ENCODE results near the gene SF1. TPM values are rescaled to one million over a fixed set of nuclear protein-coding genes. Genes with fewer than 3 reads are reported as not detected.

SF1 gene
- total RNA-seq, 2 donors from 2014 or later, result 316 to 397 TPM

DNA sequence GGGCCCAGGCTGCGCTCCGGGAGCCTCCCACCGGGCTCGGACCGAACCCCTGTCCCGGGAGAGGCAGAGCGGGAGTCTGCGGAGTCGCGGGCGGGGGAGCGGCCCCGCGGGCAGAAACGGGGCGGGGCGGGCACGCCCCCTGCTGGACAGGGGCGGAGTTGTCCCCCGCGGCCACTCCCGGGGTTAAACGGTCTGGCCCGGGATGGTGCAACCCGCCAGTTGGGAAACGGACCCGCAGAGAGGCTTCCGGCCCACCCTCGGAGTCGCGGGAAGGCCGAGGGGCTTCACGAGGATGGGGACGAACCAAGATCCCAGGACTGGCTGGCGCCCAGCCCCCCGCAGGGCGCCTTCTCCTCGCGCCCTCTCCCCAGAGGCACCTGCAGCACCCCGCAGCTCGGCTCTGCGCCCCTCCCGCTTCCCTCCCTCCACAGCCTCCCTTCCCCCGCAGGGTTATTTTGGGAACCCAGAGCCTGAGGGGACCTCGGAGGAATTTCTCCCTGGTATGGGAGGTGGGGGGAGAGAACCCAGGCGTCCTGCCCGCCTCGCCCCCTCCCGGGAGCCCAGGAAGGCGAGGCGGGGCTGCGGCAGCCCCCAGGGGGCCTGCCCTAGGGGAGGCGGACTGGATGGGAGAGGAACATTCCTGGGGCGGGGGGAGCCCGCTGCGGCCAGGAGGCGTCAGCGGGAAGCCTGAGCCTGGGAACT, 35.3 kb downstream of the SF1 start:
- peaks cover under 1% of the 10 kb centered on the region for H3K36me3 Mint-ChIP-seq (ENCODE audit: low read depth)
- peaks cover 14% of the 10 kb centered on the region for H3K4me1 Mint-ChIP-seq
- H3K9me3 Mint-ChIP-seq, result no peaks in the 10 kb centered on the region
- peak overlapping the region; percentile 94 for H3K4me3 Mint-ChIP-seq
- no peak overlapping the region for H3K27ac Mint-ChIP-seq
- no peaks in the 10 kb centered on the region for H3K27me3 Mint-ChIP-seq
- peak; percentile 67 for ATAC-seq (replicated peaks)

DNA sequence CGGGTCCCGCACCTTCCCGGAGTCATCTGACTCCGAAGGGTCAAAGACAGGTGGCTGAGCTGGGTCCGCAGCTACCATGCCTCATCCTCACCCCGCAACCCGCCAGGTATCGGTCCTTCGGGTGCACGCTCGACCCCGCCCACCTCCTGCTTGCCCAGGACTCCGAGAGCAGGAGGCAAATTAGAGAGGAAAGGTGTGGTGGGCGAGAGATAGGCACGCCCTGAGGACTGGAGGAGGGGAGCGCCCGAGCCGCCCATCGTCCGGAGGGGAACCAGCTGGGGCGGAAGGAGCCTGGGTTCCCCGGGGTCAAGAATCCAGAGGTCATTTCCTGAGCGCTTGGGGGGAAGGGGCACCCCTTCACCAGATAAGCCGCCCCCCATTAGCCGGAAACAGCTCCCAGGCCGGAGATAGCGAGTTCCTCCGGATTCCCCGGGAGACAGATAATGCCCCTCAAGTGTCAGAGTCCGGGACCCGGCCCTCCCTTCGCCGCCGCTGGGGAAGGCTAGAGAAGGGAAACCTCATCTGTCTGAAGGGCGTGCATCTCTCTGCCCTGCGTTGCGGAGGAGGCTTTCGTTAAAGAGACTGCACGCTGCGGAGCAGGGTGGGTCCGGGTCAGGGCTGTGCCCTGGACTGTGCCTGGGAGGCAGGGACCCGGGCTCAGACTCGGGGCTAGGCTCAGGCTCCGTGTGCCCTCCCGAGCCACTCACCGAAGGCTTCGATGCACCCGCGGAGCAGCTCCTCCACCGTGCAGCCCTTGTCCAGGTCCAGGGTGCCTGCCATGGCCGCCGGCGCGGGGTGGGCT, 36.1 kb downstream of the SF1 start:
- peaks cover 8% of the 10 kb centered on the region for H3K36me3 Mint-ChIP-seq (ENCODE audit: low read depth)
- no peaks in the 10 kb centered on the region for H3K9me3 Mint-ChIP-seq
- H3K4me1 Mint-ChIP-seq, result peaks cover 14% of the 10 kb centered on the region
- H3K27ac Mint-ChIP-seq, result peak overlapping the region; percentile 33
- ATAC-seq (replicated peaks), result peak; percentile 35
- no peaks in the 10 kb centered on the region for H3K27me3 Mint-ChIP-seq
- peak overlapping the region; percentile 75 for H3K4me3 Mint-ChIP-seq

DNA sequence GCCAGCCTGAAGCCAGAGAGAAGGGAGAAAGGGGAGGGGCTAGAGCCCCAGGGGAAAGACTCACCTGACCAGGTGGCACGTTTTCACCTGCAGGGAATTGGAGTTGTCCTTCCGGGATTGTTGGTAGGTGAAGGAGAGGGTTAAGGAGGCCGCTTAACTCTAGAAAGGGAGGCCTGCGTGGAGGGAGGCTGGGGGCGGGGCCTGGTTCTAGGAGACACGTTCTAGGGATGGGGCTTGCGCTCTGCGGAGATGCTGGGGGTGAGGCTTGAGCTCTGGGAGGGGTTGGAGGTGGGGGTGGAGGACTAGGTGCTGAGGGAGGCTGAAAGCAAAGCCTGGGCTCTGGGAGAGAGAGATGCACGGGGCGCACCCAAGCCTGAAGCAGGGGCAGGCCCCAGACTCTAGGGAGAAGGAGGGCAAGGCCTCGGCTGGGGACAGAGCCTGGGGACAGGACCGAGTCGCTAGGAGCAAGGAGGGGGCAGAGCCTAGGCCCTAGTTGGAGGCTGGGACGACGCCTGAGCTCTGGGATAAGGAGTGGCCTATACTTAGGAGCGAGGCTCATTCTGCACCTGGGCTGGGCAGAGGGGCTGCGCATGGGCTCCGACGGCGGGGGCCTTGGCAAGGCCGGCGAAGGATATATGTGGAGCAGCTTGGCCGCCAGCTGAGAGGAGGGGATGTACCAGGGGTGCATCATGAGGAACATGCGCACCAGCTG, 36.8 kb downstream of the SF1 start:
- Mint-ChIP-seq H3K27ac (peak overlapping the region; percentile 33), H3K9me3 (no peaks in the 10 kb centered on the region), H3K27me3 (no peaks in the 10 kb centered on the region), H3K36me3 (ENCODE audit: low read depth) (peaks cover 13% of the 10 kb centered on the region), H3K4me3 (peak overlapping the region; percentile 75), H3K4me1 (peaks cover 14% of the 10 kb centered on the region)
- no peak for ATAC-seq (replicated peaks)

- peaks cover 14% of the 10 kb centered on the region for H3K4me1 Mint-ChIP-seq
- H3K36me3 Mint-ChIP-seq (ENCODE audit: low read depth), result peaks cover 26% of the 10 kb centered on the region
- H3K27ac Mint-ChIP-seq, result no peak overlapping the region
- no peak for ATAC-seq (replicated peaks)
- H3K4me3 Mint-ChIP-seq, result no peak overlapping the region
- H3K27me3 Mint-ChIP-seq, result no peaks in the 10 kb centered on the region
- H3K9me3 Mint-ChIP-seq, result no peaks in the 10 kb centered on the region
Observed at GRCh38 chr11:64739871-64740270, 38.5 kb downstream of the SF1 start.

DNA sequence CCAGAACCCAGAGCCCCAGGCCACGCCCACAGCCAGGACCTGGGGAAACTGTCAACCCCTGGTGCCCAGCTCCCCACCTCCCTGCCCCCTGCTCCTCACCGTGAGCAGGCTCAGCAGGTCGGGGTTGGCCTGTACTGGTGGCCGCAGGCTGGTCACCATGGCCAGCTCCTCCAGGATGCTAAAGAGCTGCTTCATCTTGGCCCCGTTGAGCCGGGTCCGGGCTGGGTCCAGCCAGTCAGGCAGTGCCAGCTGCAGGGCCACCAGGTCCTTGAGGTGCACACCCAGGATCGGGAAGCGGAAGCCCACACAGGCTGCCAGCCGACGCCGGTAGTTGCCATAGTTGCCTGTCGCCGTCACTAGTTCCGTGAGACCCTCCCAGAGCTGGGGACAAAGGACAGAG, 41.7 kb downstream of the SF1 start:
- H3K4me1 Mint-ChIP-seq, result peaks cover 6% of the 10 kb centered on the region
- H3K27me3 Mint-ChIP-seq, result no peaks in the 10 kb centered on the region
- no peak for ATAC-seq (replicated peaks)
- H3K4me3 Mint-ChIP-seq, result no peak overlapping the region
- H3K27ac Mint-ChIP-seq, result peak overlapping the region; percentile 67
- H3K36me3 Mint-ChIP-seq (ENCODE audit: low read depth), result peaks cover 52% of the 10 kb centered on the region
- H3K9me3 Mint-ChIP-seq, result no peaks in the 10 kb centered on the region

- no peaks in the 10 kb centered on the region for H3K9me3 Mint-ChIP-seq
- peak overlapping the region; percentile 67 for H3K27ac Mint-ChIP-seq
- H3K27me3 Mint-ChIP-seq, result no peaks in the 10 kb centered on the region
- no peak overlapping the region for H3K4me3 Mint-ChIP-seq
- peaks cover 6% of the 10 kb centered on the region for H3K4me1 Mint-ChIP-seq
- ATAC-seq (replicated peaks), result no peak
- peaks cover 59% of the 10 kb centered on the region for H3K36me3 Mint-ChIP-seq (ENCODE audit: low read depth)
Observed at GRCh38 chr11:64735725-64736259, 42.5 kb downstream of the SF1 start.

DNA sequence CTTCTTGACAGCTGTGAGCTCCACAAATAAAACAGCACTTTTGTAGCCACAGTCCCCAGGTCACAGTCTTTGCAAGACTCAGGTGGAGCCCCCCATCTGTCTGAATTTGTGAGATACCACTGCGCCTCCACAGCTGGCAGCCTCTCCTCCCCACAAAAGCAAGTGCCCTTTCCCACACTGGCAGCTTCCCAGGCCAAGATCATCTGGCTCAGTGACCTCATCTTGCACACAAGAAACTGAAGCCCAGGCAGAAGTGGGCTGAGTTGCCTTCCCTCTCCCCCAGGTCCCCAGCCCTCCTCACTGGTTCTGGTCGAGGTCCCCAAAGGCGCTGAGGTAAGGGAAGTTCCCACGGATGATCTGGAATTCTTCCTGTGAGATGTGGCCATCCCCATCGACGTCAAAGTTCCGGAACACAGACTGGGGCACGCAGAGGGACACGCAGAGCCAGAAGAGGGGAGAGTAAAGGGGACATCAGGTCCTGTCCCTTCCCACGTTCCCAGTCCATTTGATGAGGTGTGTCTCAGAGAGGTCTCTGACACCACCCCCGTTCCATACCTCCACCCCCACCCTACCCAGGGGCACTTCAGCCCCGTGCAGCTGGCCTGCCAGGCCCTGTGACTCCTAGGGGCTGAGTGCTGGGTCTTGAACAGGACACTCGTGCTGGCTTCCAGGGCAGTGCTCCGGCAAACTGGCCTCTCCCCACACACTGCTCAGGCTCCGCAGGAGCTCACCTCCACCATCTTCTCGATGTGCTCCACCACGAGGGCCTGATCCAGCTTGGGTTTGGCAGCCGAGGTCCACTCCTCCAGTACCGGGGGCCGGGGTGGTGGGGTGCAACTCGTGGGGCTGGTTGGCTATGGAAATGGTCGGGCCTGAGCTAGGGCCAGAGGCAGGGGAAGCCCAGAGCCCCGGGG, 43.3 kb downstream of the SF1 start:
- Mint-ChIP-seq H3K4me1 (no peaks in the 10 kb centered on the region), H3K36me3 (ENCODE audit: low read depth) (peaks cover 64% of the 10 kb centered on the region), H3K27ac (peak overlapping the region; percentile 42), H3K4me3 (no peak overlapping the region), H3K27me3 (no peaks in the 10 kb centered on the region), H3K9me3 (no peaks in the 10 kb centered on the region)
- no peak for ATAC-seq (replicated peaks)

- peaks cover 75% of the 10 kb centered on the region for H3K36me3 Mint-ChIP-seq (ENCODE audit: low read depth)
Observed at GRCh38 chr11:64731601-64732000, 46.7 kb downstream of the SF1 start.

DNA sequence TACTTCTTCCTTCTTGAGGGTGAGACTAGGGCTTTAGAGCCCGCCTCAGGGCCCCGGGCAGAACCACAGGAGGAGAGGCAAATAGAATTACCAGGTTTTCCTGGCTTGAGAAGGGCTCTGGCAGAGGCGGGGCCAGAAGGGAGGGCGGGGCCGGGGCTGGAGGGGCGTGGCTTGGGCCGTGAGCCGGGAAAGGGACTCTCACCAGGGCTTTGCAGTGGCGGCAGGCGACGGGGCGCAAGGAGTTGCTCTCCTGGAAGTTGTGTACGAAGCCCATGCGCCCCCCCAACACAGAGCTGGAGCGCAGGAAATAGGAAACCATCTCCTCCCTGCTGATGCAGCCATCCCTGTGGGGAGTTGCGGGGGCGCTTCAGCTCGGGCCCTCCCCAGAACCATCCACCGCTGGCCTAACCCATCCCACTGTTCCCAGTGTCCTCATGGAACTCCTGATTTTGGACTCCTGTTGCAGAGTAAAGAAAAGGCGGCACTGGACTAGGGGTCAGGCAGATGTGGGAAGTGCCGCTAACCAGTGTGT, 48.4 kb downstream of the SF1 start:
- peak; percentile 52 for ATAC-seq (replicated peaks)
- H3K4me1 Mint-ChIP-seq, result no peaks in the 10 kb centered on the region
- H3K27ac Mint-ChIP-seq, result no peak overlapping the region
- peaks cover 63% of the 10 kb centered on the region for H3K36me3 Mint-ChIP-seq (ENCODE audit: low read depth)
- H3K27me3 Mint-ChIP-seq, result no peaks in the 10 kb centered on the region
- H3K9me3 Mint-ChIP-seq, result no peaks in the 10 kb centered on the region
- H3K4me3 Mint-ChIP-seq, result no peak overlapping the region

More at GRCh38 chr11:64731601-64732000, 46.7 kb downstream of the SF1 start:
- no peak overlapping the region for H3K4me3 Mint-ChIP-seq
- no peaks in the 10 kb centered on the region for H3K9me3 Mint-ChIP-seq
- ATAC-seq (replicated peaks), result no peak
- no peak overlapping the region for H3K27ac Mint-ChIP-seq
- H3K4me1 Mint-ChIP-seq, result no peaks in the 10 kb centered on the region
- no peaks in the 10 kb centered on the region for H3K27me3 Mint-ChIP-seq

DNA sequence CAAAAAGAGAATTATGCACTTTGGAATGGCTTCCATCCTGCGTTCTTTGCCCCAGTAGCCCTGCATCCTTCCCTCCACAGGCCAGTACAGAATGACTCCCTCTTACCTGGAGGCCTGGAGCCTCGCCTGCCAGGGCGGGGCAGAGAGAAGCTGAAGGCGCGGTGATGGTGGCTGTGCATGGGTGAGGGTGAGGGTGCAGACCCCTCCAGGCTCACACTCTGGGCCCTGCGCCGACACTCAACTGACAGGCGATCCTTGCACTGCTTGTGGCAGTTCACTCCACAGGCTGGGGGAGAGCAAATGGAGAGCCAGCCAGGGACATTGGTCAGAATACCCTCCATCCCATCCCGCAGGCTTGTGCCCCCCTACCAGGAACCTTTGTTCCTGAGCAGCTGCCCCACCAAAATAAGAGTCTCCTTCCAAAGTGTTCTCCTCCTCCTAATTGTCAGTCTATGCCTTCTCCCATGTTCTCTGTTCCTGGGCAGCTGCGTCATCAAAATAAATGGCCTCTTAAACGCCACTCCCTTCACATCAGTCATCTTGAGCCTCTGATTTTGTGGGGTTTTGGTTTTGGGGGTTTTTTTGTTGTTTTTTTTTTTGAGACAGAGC, 49.5 kb downstream of the SF1 start:
- H3K27ac Mint-ChIP-seq, result no peak overlapping the region
- no peak overlapping the region for H3K4me3 Mint-ChIP-seq
- no peaks in the 10 kb centered on the region for H3K4me1 Mint-ChIP-seq
- ATAC-seq (replicated peaks), result no peak
- H3K36me3 Mint-ChIP-seq (ENCODE audit: low read depth), result peaks cover 57% of the 10 kb centered on the region
- no peaks in the 10 kb centered on the region for H3K9me3 Mint-ChIP-seq
- no peaks in the 10 kb centered on the region for H3K27me3 Mint-ChIP-seq

GRCh38 chr11:64726867-64727530, 51.3 kb downstream of the SF1 start:
- Mint-ChIP-seq H3K4me3 (no peak overlapping the region), H3K36me3 (ENCODE audit: low read depth) (peaks cover 40% of the 10 kb centered on the region), H3K27ac (no peak overlapping the region), H3K9me3 (no peaks in the 10 kb centered on the region), H3K4me1 (no peaks in the 10 kb centered on the region), H3K27me3 (peaks cover 5% of the 10 kb centered on the region)
- ATAC-seq (replicated peaks), result no peak

- Mint-ChIP-seq H3K4me3 (no peak overlapping the region), H3K27ac (no peak overlapping the region), H3K27me3 (peaks cover 5% of the 10 kb centered on the region), H3K9me3 (no peaks in the 10 kb centered on the region), H3K36me3 (ENCODE audit: low read depth) (peaks cover 32% of the 10 kb centered on the region), H3K4me1 (no peaks in the 10 kb centered on the region)
- no peak for ATAC-seq (replicated peaks)
Observed at GRCh38 chr11:64726211-64726641, 52.1 kb downstream of the SF1 start.

Data from activated T-helper 17 cell treated with anti-CD3 and anti-CD28 coated beads, Interleukin-2, amount 50 U/mL, for 72 hours (primary cell).